HTERT RPE-1 (cell line): ENCODE measurements around the gene ULK2.

Experiments used
- in situ Hi-C: fragments of 300-500 bp; cut with MboI; formaldehyde crosslinking; loops from 4 replicates; pipeline ENCODE4 v1.14.3; 2020; ENCODE audit warnings: low sequenced_read_pairs

Gene ULK2

GRCh38 chr17:19728084-19728495 lies 139.6 kb downstream of the ULK2 start:
- in situ Hi-C loops, result no loop called here

- in situ Hi-C loops, result no loop called here
Measured at GRCh38 chr17:19727501-19728078, 140.1 kb downstream of the ULK2 start.

GRCh38 chr17:19726631-19727376 lies 140.9 kb downstream of the ULK2 start:
- in situ Hi-C loops, result no loop called here

- in situ Hi-C loops, result no loop called here
Measured at GRCh38 chr17:19725486-19725885, 142.2 kb downstream of the ULK2 start.

- in situ Hi-C loops, result no loop called here
Measured at GRCh38 chr17:19724501-19725420, 143.0 kb downstream of the ULK2 start.

GRCh38 chr17:19723964-19724363 lies 143.8 kb downstream of the ULK2 start:
- in situ Hi-C loops, result no loop called here
